Measurements from ENCODE around the gene SNN. TPM values are rescaled to one million over a fixed set of nuclear protein-coding genes. Genes with fewer than 3 reads are reported as not detected.

Gene SNN
- total and polyA plus RNA-seq, 9 donors: 8.0 to 40.3 (median 18.5) TPM

- no peak overlapping the region for H3K4me3 ChIP-seq
- no peaks in the 10 kb centered on the region for H3K36me3 ChIP-seq
- no peak for DNase-seq
- no peak overlapping the region for H3K27ac ChIP-seq
- intact Hi-C loops (cut with DNase I): loop anchor here (5.0 to 10.0 kb wide), 6 partner anchors 67 to 317 kb away; a partner anchor contains a TSS
- H3K9me3 ChIP-seq: no peaks in the 10 kb centered on the region
- no peaks in the 10 kb centered on the region for H3K27me3 ChIP-seq
- H3K4me1 ChIP-seq (ENCODE audit: insufficient read depth): no peaks in the 10 kb centered on the region
- WGBS, 3 donors: 93 to 96% (median 93%) methylated on average over 4 of the region's 4 CpGs
- TF ChIP-seq EP300 (IDR thresholded peaks at IDR 0.05) (no peak), POLR2A (IDR thresholded peaks at IDR 0.05) (no peak), CTCF (IDR thresholded peaks at IDR 0.05) (no peak)
Measured at GRCh38 chr16:11711662-11712061, 43.4 kb downstream of the SNN start.

GRCh38 chr16:11712122-11712521 is 43.9 kb downstream of the SNN start:
- 95 to 97% (median 95%) methylated on average over 3 of the region's 3 CpGs for WGBS, 3 donors
- TF ChIP-seq CTCF (IDR thresholded peaks at IDR 0.05) (no peak), EP300 (IDR thresholded peaks at IDR 0.05) (no peak), POLR2A (IDR thresholded peaks at IDR 0.05) (no peak)
- intact Hi-C loops (cut with DNase I): loop anchor here (5.0 to 10.0 kb wide), 6 partner anchors 67 to 317 kb away; a partner anchor contains a TSS

GRCh38 chr16:11715246-11715947 is 47.1 kb downstream of the SNN start:
- no peak for DNase-seq
- no peaks in the 10 kb centered on the region for H3K27me3 ChIP-seq
- H3K27ac ChIP-seq: no peak overlapping the region
- H3K9me3 ChIP-seq: no peaks in the 10 kb centered on the region
- WGBS, 3 donors: 79 to 86% (median 81%) methylated on average over 8 of the region's 8 CpGs
- intact Hi-C loops (cut with DNase I): loop anchor here in 3 of 4 donors (5.0 to 10.0 kb wide), 4 partner anchors 71 to 321 kb away; no protein-coding TSS in a partner anchor
- no peaks in the 10 kb centered on the region for H3K36me3 ChIP-seq
- H3K4me3 ChIP-seq: no peak overlapping the region
- TF ChIP-seq EP300 (IDR thresholded peaks at IDR 0.05) (no peak), CTCF (IDR thresholded peaks at IDR 0.05) (no peak), POLR2A (IDR thresholded peaks at IDR 0.05) (no peak)
- H3K4me1 ChIP-seq (ENCODE audit: insufficient read depth): no peaks in the 10 kb centered on the region

More at GRCh38 chr16:11712122-11712521, 43.9 kb downstream of the SNN start:
- Histone ChIP-seq H3K9me3 (no peaks in the 10 kb centered on the region), H3K27me3 (no peaks in the 10 kb centered on the region), H3K4me1 (ENCODE audit: insufficient read depth) (no peaks in the 10 kb centered on the region), H3K27ac (no peak overlapping the region), H3K4me3 (no peak overlapping the region), H3K36me3 (no peaks in the 10 kb centered on the region)
- DNase-seq: no peak

GRCh38 chr16:11716336-11716735 is 48.1 kb downstream of the SNN start:
- no peaks in the 10 kb centered on the region for H3K9me3 ChIP-seq
- no peak overlapping the region for H3K4me3 ChIP-seq
- no peak overlapping the region for H3K27ac ChIP-seq
- DNase-seq: no peak
- intact Hi-C loops (cut with DNase I): loop anchor here in 3 of 4 donors (5.0 to 10.0 kb wide), 4 partner anchors 72 to 322 kb away; no protein-coding TSS in a partner anchor
- no peaks in the 10 kb centered on the region for H3K4me1 ChIP-seq (ENCODE audit: insufficient read depth)
- no peaks in the 10 kb centered on the region for H3K27me3 ChIP-seq
- TF ChIP-seq POLR2A (IDR thresholded peaks at IDR 0.05): no peak
- no peak for TF ChIP-seq EP300 (IDR thresholded peaks at IDR 0.05)
- TF ChIP-seq CTCF (IDR thresholded peaks at IDR 0.05): no peak
- no peaks in the 10 kb centered on the region for H3K36me3 ChIP-seq

All from ovary (tissue), 9 donors.